ENCODE results near the gene ZBTB49. TPM values are rescaled to one million over a fixed set of nuclear protein-coding genes. Genes with fewer than 3 reads are reported as not detected.
"Not testable (repeated sequence)": the region's sequence is repeated elsewhere in the genome, so short reads cannot be mapped to it uniquely, and the experiment has no call there.

Gene ZBTB49
- total RNA-seq, 1 donor from 2014 or later, result 4.9 TPM

DNA sequence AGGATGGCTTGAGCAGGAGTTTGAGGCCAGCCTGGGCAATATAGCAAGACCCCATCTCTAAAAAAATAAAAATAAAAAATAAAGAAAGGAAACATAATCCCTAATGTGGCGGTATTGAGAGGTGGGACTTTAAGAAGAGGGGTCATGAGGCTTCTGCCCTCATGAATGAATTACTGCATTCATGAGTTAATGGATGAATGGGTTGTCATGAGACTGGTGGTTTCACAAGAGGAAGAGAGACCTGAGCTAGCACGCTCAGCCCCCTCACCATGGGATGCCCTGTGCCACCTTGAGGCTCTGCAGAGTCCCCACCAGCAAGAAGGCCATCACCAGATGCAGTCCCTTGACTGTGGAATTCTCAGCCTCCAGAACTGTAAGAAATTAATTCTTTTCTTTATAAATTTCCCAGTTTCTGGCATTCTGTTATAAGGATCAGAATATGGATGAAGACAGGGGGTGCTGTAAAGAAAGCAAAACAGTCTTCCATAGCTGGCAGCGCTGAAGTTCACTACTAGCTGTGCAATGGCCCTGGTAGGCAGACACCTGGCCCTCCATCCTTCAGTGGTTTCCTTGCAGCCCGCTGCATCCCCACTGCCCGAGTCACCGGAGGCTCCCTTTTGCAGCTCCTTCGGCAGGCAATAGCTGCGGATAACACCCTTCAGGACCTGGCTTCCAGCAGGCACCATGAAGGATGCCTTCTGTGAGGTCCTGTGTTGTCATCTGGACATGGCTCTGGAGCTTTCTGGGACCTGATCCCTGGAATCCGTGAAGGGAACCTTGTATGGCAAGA lies 52.0 kb downstream of the ZBTB49 start:
- H3K27ac ChIP-seq, result no peak overlapping the region
- intact Hi-C loops (cut with DNase I), result no loop called here
- no peak for TF ChIP-seq CTCF (IDR thresholded peaks at IDR 0.05)
- H3K36me3 ChIP-seq, result no peaks in the 10 kb centered on the region
- H3K9me3 ChIP-seq, result no peaks in the 10 kb centered on the region
- no peak overlapping the region for H3K4me3 ChIP-seq
- peaks cover 6% of the 10 kb centered on the region for H3K27me3 ChIP-seq (ENCODE audit: low read depth)
- no peaks in the 10 kb centered on the region for H3K4me1 ChIP-seq
- DNase-seq (no peak), ATAC-seq (no peak)

GRCh38 chr4:4343038-4343437 lies 53.0 kb downstream of the ZBTB49 start:
- Histone ChIP-seq H3K27me3 (ENCODE audit: low read depth) (peaks cover 6% of the 10 kb centered on the region), H3K9me3 (no peaks in the 10 kb centered on the region), H3K4me1 (no peaks in the 10 kb centered on the region), H3K27ac (no peak overlapping the region), H3K36me3 (no peaks in the 10 kb centered on the region), H3K4me3 (no peak overlapping the region)
- no peak for ATAC-seq
- no peak for DNase-seq
- TF ChIP-seq CTCF (IDR thresholded peaks at IDR 0.05), result no peak
- intact Hi-C loops (cut with DNase I), result no loop called here

- Histone ChIP-seq H3K27me3 (ENCODE audit: low read depth) (peaks cover 6% of the 10 kb centered on the region), H3K4me1 (no peaks in the 10 kb centered on the region), H3K9me3 (no peaks in the 10 kb centered on the region), H3K27ac (no peak overlapping the region), H3K4me3 (no peak overlapping the region), H3K36me3 (no peaks in the 10 kb centered on the region)
- intact Hi-C loops (cut with DNase I), result no loop called here
- ATAC-seq (no peak), DNase-seq (no peak)
- no peak for TF ChIP-seq CTCF (IDR thresholded peaks at IDR 0.05)
Measured at GRCh38 chr4:4344915-4345527, 55.0 kb downstream of the ZBTB49 start.

DNA sequence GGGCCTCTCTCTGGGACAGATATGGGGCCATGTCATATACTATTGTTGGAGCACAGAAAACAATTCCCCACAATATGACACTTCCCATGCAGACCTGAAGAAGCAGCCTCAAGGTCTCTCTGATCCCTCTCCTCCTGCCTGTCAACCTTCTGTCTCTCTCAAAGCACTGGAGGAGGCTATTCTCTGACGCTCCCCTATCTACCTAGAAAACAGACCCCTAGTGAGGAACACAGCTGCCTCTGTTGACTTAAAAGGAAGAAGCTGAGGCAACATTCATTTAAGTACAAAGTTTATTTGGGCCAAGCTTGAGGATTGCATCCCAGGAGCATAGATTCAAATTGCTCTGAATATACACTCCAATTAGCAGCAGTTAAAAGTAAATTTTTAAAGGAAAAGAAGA lies 57.5 kb downstream of the ZBTB49 start:
- intact Hi-C loops (cut with DNase I), result no loop called here
- TF ChIP-seq CTCF (IDR thresholded peaks at IDR 0.05), result no peak
- Histone ChIP-seq H3K27ac (no peak overlapping the region), H3K4me1 (no peaks in the 10 kb centered on the region), H3K9me3 (no peaks in the 10 kb centered on the region), H3K4me3 (no peak overlapping the region), H3K36me3 (no peaks in the 10 kb centered on the region), H3K27me3 (ENCODE audit: low read depth) (peaks cover 6% of the 10 kb centered on the region)
- DNase-seq (no peak), ATAC-seq (no peak)

DNA sequence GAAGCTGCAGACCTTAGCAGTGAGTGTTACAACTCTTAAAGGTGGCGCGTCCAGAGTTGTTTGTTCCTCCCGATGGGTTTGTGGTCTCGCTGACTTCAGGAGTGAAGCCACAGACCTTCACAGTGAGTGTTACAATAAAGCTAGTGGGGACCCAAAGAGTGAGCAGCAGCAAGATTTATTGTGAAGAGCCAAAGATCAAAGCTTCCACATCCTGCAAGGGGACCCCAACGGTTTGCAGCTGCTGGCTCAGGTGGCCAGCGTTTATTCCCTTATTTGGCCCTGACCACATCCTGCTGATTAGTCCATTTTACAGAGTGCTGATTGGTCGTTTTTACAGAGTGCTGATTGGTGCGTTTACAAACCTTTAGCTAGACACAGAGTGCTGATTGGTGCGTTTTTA lies 58.5 kb downstream of the ZBTB49 start:
- intact Hi-C loops (cut with DNase I); H3K27me3 ChIP-seq (ENCODE audit: low read depth); H3K36me3 ChIP-seq; H3K4me3 ChIP-seq; H3K27ac ChIP-seq; H3K9me3 ChIP-seq; H3K4me1 ChIP-seq; DNase-seq; ATAC-seq: not testable (repeated sequence)

DNA sequence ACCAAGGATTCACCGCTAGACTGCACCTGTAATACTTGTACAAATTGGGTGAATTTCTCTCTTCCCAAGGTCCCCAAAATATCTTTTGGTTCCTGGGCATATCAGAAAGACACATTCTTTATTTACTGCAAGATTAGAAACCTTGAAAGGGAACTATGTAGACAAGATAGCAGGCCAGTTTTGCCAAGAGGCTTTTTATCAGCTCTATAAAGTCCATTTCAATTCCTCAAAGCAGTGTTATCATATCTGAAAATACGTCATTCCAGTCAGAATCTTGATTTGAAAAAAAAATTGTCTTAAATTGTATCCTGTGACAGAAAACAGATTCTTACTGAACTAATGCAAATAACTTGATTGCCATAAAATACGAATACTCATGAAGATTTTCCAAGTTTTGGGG lies 59.8 kb downstream of the ZBTB49 start:
- intact Hi-C loops (cut with DNase I), result no loop called here
- H3K4me3 ChIP-seq, result no peak overlapping the region
- TF ChIP-seq CTCF (IDR thresholded peaks at IDR 0.05), result no peak
- DNase-seq, result no peak
- no peaks in the 10 kb centered on the region for H3K4me1 ChIP-seq
- no peak overlapping the region for H3K27ac ChIP-seq
- peaks cover 6% of the 10 kb centered on the region for H3K27me3 ChIP-seq (ENCODE audit: low read depth)
- no peaks in the 10 kb centered on the region for H3K36me3 ChIP-seq
- ATAC-seq, result no peak
- H3K9me3 ChIP-seq, result no peaks in the 10 kb centered on the region

Measured in lower lobe of right lung (tissue), 2 donors.